ENCODE measurements around the gene ZNF594. TPM values are rescaled to one million over a fixed set of nuclear protein-coding genes. Genes with fewer than 3 reads are reported as not detected.
"Not testable (repeated sequence)": the region's sequence is repeated elsewhere in the genome, so short reads cannot be mapped to it uniquely, and the experiment has no call there.

The ZNF594 gene
- total RNA-seq, 4 donors from 2014 or later, result 1.1 to 6.7 (median 2.9) TPM

- no peak for ATAC-seq
- H3K4me3 ChIP-seq, result no peak overlapping the region
- intact Hi-C loops (cut with DNase I; ENCODE audit: low total_unique reads) (no loop called here), in situ Hi-C loops (cut with MboI; ENCODE audit: low sequenced_read_pairs in 4 of 4) (loop anchor here in 2 of 4 donors (25.0 kb wide), 2 partner anchors 200 to 1200 kb away; partner anchors contain the start of genes AIPL1 (in 1 of the 2), C1QBP (in 1 of the 2) and PIMREG (in 1 of the 2))
- H3K4me1 ChIP-seq, result no peaks in the 10 kb centered on the region
- no peak for DNase-seq
- no peak overlapping the region for H3K27ac ChIP-seq
- no peaks in the 10 kb centered on the region for H3K36me3 ChIP-seq
- no peaks in the 10 kb centered on the region for H3K9me3 ChIP-seq
- no peaks in the 10 kb centered on the region for H3K27me3 ChIP-seq
- no peak for TF ChIP-seq CTCF (IDR thresholded peaks at IDR 0.05 in 4 of 5, conservative IDR thresholded peaks at IDR 0.05 in 1 of 5)
- TF ChIP-seq POLR2A (IDR thresholded peaks at IDR 0.05), result no peak
Observed at GRCh38 chr17:5236938-5237540, 45.4 kb upstream of the ZNF594 start.

GRCh38 chr17:5234645-5235576, 43.2 kb upstream of the ZNF594 start, which contains the start of gene SCIMP:
Gene SCIMP (minus strand): TSS chr17:5234860. CDS start chr17:5234755, 105 bp downstream.
- Histone ChIP-seq H3K27ac (no peak within 1 kb of the TSS), H3K4me3 (no peak within 1 kb of the TSS), H3K4me1 (no peaks in the 10 kb centered on the region), H3K27me3 (no peaks in the 10 kb centered on the region), H3K9me3 (no peaks in the 10 kb centered on the region), H3K36me3 (no peaks in the 10 kb centered on the region)
- in situ Hi-C loops (cut with MboI; ENCODE audit: low sequenced_read_pairs in 4 of 4), result loop anchor here in 2 of 4 donors (25.0 kb wide), 2 partner anchors 202 to 1202 kb away; partner anchors contain the start of genes AIPL1 (in 1 of the 2), C1QBP (in 1 of the 2) and PIMREG (in 1 of the 2)
- peak; percentile 17 to 32 for DNase-seq
- TF ChIP-seq CTCF (IDR thresholded peaks at IDR 0.05 in 4 of 5, conservative IDR thresholded peaks at IDR 0.05 in 1 of 5) (no peak), POLR2A (IDR thresholded peaks at IDR 0.05) (peak in 1 of 2 donors; percentile 29)
- intact Hi-C loops (cut with DNase I; ENCODE audit: low total_unique reads), result no loop called here
- no peak for ATAC-seq

- H3K27me3 ChIP-seq; H3K36me3 ChIP-seq; H3K9me3 ChIP-seq; intact Hi-C loops (cut with DNase I; ENCODE audit: low total_unique reads); DNase-seq; ATAC-seq; H3K27ac ChIP-seq; H3K4me3 ChIP-seq; H3K4me1 ChIP-seq: not testable (repeated sequence)
- in situ Hi-C loops (cut with MboI; ENCODE audit: low sequenced_read_pairs in 4 of 4), result loop anchor here in 2 of 4 donors (25.0 kb wide), 2 partner anchors 204 to 1204 kb away; partner anchors contain the start of genes AIPL1 (in 1 of the 2), C1QBP (in 1 of the 2) and PIMREG (in 1 of the 2)
Observed at GRCh38 chr17:5233492-5233891, 41.8 kb upstream of the ZNF594 start.

GRCh38 chr17:5226940-5227878, 35.5 kb upstream of the ZNF594 start:
- H3K27me3 ChIP-seq, result no peaks in the 10 kb centered on the region
- ATAC-seq (no peak), DNase-seq (no peak)
- in situ Hi-C loops (cut with MboI; ENCODE audit: low sequenced_read_pairs in 4 of 4), result loop anchor here in 2 of 4 donors (25.0 kb wide), 2 partner anchors 210 to 1210 kb away; partner anchors contain the start of genes AIPL1 (in 1 of the 2), C1QBP (in 1 of the 2) and PIMREG (in 1 of the 2)
- no peaks in the 10 kb centered on the region for H3K36me3 ChIP-seq
- H3K27ac ChIP-seq, result no peak overlapping the region
- H3K4me3 ChIP-seq, result no peak overlapping the region
- TF ChIP-seq CTCF (IDR thresholded peaks at IDR 0.05 in 4 of 5, conservative IDR thresholded peaks at IDR 0.05 in 1 of 5), result no peak
- TF ChIP-seq POLR2A (IDR thresholded peaks at IDR 0.05), result no peak
- intact Hi-C loops (cut with DNase I; ENCODE audit: low total_unique reads), result no loop called here
- H3K9me3 ChIP-seq, result no peaks in the 10 kb centered on the region
- no peaks in the 10 kb centered on the region for H3K4me1 ChIP-seq
